ENCODE measurements around the gene MRPL49. TPM values are rescaled to one million over a fixed set of nuclear protein-coding genes. Genes with fewer than 3 reads are reported as not detected.

MRPL49 gene
- polyA plus RNA-seq, 1 experiment, result 54.2 TPM

GRCh38 chr11:65157336-65157735 lies 35.2 kb downstream of the MRPL49 start:
- Histone ChIP-seq H3K9me3 (ENCODE audit: control insufficient read depth, insufficient read depth, low read length) (no peaks in the 10 kb centered on the region), H3K27me3 (ENCODE audit: control insufficient read depth, insufficient read depth, low read length) (no peaks in the 10 kb centered on the region), H3K4me3 (ENCODE audit: low read depth, low read length) (no peak overlapping the region), H3K27ac (ENCODE audit: low read depth, low read length) (no peak overlapping the region)
- CTCF ChIA-PET, result interaction anchor here (0.7 kb wide), 2 partner anchors 174 to 1543 kb away, joined by 3 to 4 read pairs; no protein-coding TSS in a partner anchor
- no peak for TF ChIP-seq CTCF (IDR thresholded peaks at IDR 0.05; ENCODE audit: low read depth, low read length)
- POLR2A ChIA-PET, result no interaction called here
- DNase-seq (ENCODE audit: low read depth, low spot score), result no peak

- no peaks in the 10 kb centered on the region for H3K27me3 ChIP-seq (ENCODE audit: control insufficient read depth, insufficient read depth, low read length)
- ChIA-PET CTCF (no interaction called here), POLR2A (no interaction called here)
- DNase-seq (ENCODE audit: low read depth, low spot score), result no peak
- H3K27ac ChIP-seq (ENCODE audit: low read depth, low read length), result no peak overlapping the region
- H3K4me3 ChIP-seq (ENCODE audit: low read depth, low read length), result no peak overlapping the region
- H3K9me3 ChIP-seq (ENCODE audit: control insufficient read depth, insufficient read depth, low read length), result no peaks in the 10 kb centered on the region
- TF ChIP-seq CTCF (IDR thresholded peaks at IDR 0.05; ENCODE audit: low read depth, low read length), result no peak
Measured at GRCh38 chr11:65159012-65159411, 36.9 kb downstream of the MRPL49 start.

- CTCF ChIA-PET, result no interaction called here
- POLR2A ChIA-PET, result no interaction called here
- H3K9me3 ChIP-seq (ENCODE audit: control insufficient read depth, insufficient read depth, low read length), result no peaks in the 10 kb centered on the region
- DNase-seq (ENCODE audit: low read depth, low spot score), result no peak
- no peak overlapping the region for H3K27ac ChIP-seq (ENCODE audit: low read depth, low read length)
- no peak overlapping the region for H3K4me3 ChIP-seq (ENCODE audit: low read depth, low read length)
- no peak for TF ChIP-seq CTCF (IDR thresholded peaks at IDR 0.05; ENCODE audit: low read depth, low read length)
- no peaks in the 10 kb centered on the region for H3K27me3 ChIP-seq (ENCODE audit: control insufficient read depth, insufficient read depth, low read length)
Measured at GRCh38 chr11:65160643-65161042, 38.5 kb downstream of the MRPL49 start.

GRCh38 chr11:65163684-65164083 lies 41.6 kb downstream of the MRPL49 start:
- no peak overlapping the region for H3K4me3 ChIP-seq (ENCODE audit: low read depth, low read length)
- H3K9me3 ChIP-seq (ENCODE audit: control insufficient read depth, insufficient read depth, low read length), result no peaks in the 10 kb centered on the region
- DNase-seq (ENCODE audit: low read depth, low spot score), result no peak
- CTCF ChIA-PET, result interaction anchor here (1.5 kb wide), 1 partner anchor 12 kb away, joined by 5 read pairs; no protein-coding TSS in a partner anchor
- H3K27me3 ChIP-seq (ENCODE audit: control insufficient read depth, insufficient read depth, low read length), result no peaks in the 10 kb centered on the region
- H3K27ac ChIP-seq (ENCODE audit: low read depth, low read length), result no peak overlapping the region
- POLR2A ChIA-PET, result interaction anchor here (0.7 to 1.6 kb wide), 2 partner anchors 29 to 98 kb away, joined by 5 to 6 read pairs; partner anchors contain the start of gene POLA2
- TF ChIP-seq CTCF (IDR thresholded peaks at IDR 0.05; ENCODE audit: low read depth, low read length), result no peak

GRCh38 chr11:65165410-65166317 lies 43.5 kb downstream of the MRPL49 start:
- H3K4me3 ChIP-seq (ENCODE audit: low read depth, low read length), result peak overlapping the region; percentile 25; the same call in 1 of the 2 replicates
- H3K27me3 ChIP-seq (ENCODE audit: control insufficient read depth, insufficient read depth, low read length), result no peaks in the 10 kb centered on the region
- H3K9me3 ChIP-seq (ENCODE audit: control insufficient read depth, insufficient read depth, low read length), result peaks cover 3% of the 10 kb centered on the region; the same call in 1 of the 2 replicates
- no peak for DNase-seq (ENCODE audit: low read depth, low spot score)
- no peak overlapping the region for H3K27ac ChIP-seq (ENCODE audit: low read depth, low read length)
- TF ChIP-seq CTCF (IDR thresholded peaks at IDR 0.05; ENCODE audit: low read depth, low read length), result no peak
- CTCF ChIA-PET, result interaction anchor here (0.6 to 0.9 kb wide), 2 partner anchors 18 to 40 kb away, joined by 3 read pairs; no protein-coding TSS in a partner anchor
- POLR2A ChIA-PET, result interaction anchor here (0.6 to 1.6 kb wide), 3 partner anchors 22 to 41 kb away, joined by 4 to 6 read pairs (median 4); no protein-coding TSS in a partner anchor

All from AG04450 (cell line).